Measurements from ENCODE around the gene SPOUT1. TPM values are rescaled to one million over a fixed set of nuclear protein-coding genes. Genes with fewer than 3 reads are reported as not detected.

Gene SPOUT1
- total and polyA plus RNA-seq, 2 of the 13 experiments (the other 11 are each of a cell fraction or from before 2014, with no cell fraction given): 39.0 to 45.8 TPM

GRCh38 chr9:128790536-128790935 is 39.1 kb downstream of the SPOUT1 start:
- 93% methylated on average over 3 of the region's 4 CpGs for WGBS (ENCODE audit: low lambda C conversion rate)
- Histone ChIP-seq H3K9me3 (ENCODE audit: low read length) (no peaks in the 10 kb centered on the region), H3K4me2 (ENCODE audit: low read depth, low read length) (no peak overlapping the region), H3K4me3 (replicated peaks in 1 of 3; ENCODE audit: insufficient read depth in 1 of 3, low read depth in 2 of 3, low read length in 3 of 3) (no peak overlapping the region), H3K79me2 (ENCODE audit: insufficient read depth, low read length) (no peaks in the 10 kb centered on the region), H3K36me3 (replicated peaks in 1 of 2; ENCODE audit: control insufficient read depth in 1 of 2, insufficient read depth in 2 of 2, low read length in 2 of 2) (peaks cover 15 to 29% of the 10 kb centered on the region in 2 experiments), H3K9ac (ENCODE audit: insufficient read depth, low read depth, low read length) (no peak overlapping the region), H3K27ac (ENCODE audit: extremely low read length, insufficient read depth, low read length) (no peak overlapping the region), H3K27me3 (ENCODE audit: control insufficient read depth in 1 of 2, insufficient read depth in 2 of 2, low read length in 2 of 2) (no peaks in the 10 kb centered on the region; a peak in 1 of 5 replicates), H2AFZ (ENCODE audit: low read length) (no peak overlapping the region), H4K20me1 (ENCODE audit: insufficient read depth, low read length) (no peaks in the 10 kb centered on the region), H3K4me1 (ENCODE audit: insufficient read depth, low read length) (peaks cover 23% of the 10 kb centered on the region)
- no TSS peak for BruUV-seq (replicated peaks)
- DNase-seq (ENCODE audit: low spot score) (no peak), ATAC-seq (no peak), FAIRE-seq (no peak)
- TF ChIP-seq ZNF260 (CRISPR knock-in tag; IDR thresholded peaks at IDR 0.05; ENCODE audit: borderline replicate concordance, low read depth): no peak
- TF ChIP-seq ZNF331 (CRISPR knock-in tag; IDR thresholded peaks at IDR 0.05): no peak
- intact Hi-C loops (cut with micrococcal nuclease; ENCODE audit: unreplicated experiment): no loop called here
- CTCF ChIA-PET (ENCODE audit: low intra/inter-chr PET ratio, low total read pairs): no interaction called here
- in situ Hi-C loops (cut with HindIII; ENCODE audit: extremely low pct_ligation_motif_present, low pct_unique_long_range_greater_than_20kb): no loop called here
- POLR2A ChIA-PET: no interaction called here

- BruUV-seq (replicated peaks): no TSS peak
- CTCF ChIA-PET (ENCODE audit: low intra/inter-chr PET ratio, low total read pairs): no interaction called here
- H3K27me3 ChIP-seq (ENCODE audit: control insufficient read depth in 1 of 2, insufficient read depth in 2 of 2, low read length in 2 of 2): no peaks in the 10 kb centered on the region; a peak in 1 of 5 replicates
- POLR2A ChIA-PET: interaction anchor here (0.7 to 1.6 kb wide), 3 partner anchors 16 to 30 kb away, joined by 3 to 6 read pairs (median 4); partner anchors contain the start of genes ENDOG and ZER1
- H3K4me3 ChIP-seq (replicated peaks in 1 of 3; ENCODE audit: insufficient read depth in 1 of 3, low read depth in 2 of 3, low read length in 3 of 3): peak overlapping the region; percentile 78 to 94 (median 78); a peak in 3 of 6 replicates
- H2AFZ ChIP-seq (ENCODE audit: low read length): no peak overlapping the region
- no CpG with 5 or more reads among the region's 1 CpG for WGBS (ENCODE audit: low lambda C conversion rate)
- no peaks in the 10 kb centered on the region for H3K9me3 ChIP-seq (ENCODE audit: low read length)
- no peaks in the 10 kb centered on the region for H3K79me2 ChIP-seq (ENCODE audit: insufficient read depth, low read length)
- FAIRE-seq (no peak), DNase-seq (ENCODE audit: low spot score) (no peak), ATAC-seq (no peak)
- H3K9ac ChIP-seq (ENCODE audit: insufficient read depth, low read depth, low read length): peak overlapping the region; percentile 82
- peak overlapping the region; percentile 52 for H3K27ac ChIP-seq (ENCODE audit: extremely low read length, insufficient read depth, low read length)
- H3K4me2 ChIP-seq (ENCODE audit: low read depth, low read length): peak overlapping the region; percentile 97
- no peaks in the 10 kb centered on the region for H4K20me1 ChIP-seq (ENCODE audit: insufficient read depth, low read length)
- in situ Hi-C loops (cut with HindIII; ENCODE audit: extremely low pct_ligation_motif_present, low pct_unique_long_range_greater_than_20kb) (no loop called here), intact Hi-C loops (cut with micrococcal nuclease; ENCODE audit: unreplicated experiment) (no loop called here)
- peaks cover 13 to 23% of the 10 kb centered on the region in 2 experiments for H3K36me3 ChIP-seq (replicated peaks in 1 of 2; ENCODE audit: control insufficient read depth in 1 of 2, insufficient read depth in 2 of 2, low read length in 2 of 2)
- peaks cover 29% of the 10 kb centered on the region for H3K4me1 ChIP-seq (ENCODE audit: insufficient read depth, low read length)
- TF ChIP-seq ZNF709 (CRISPR knock-in tag; IDR thresholded peaks at IDR 0.05): no peak
- no peak for TF ChIP-seq ZFP36L1 (CRISPR knock-in tag; IDR thresholded peaks at IDR 0.05)
- no peak for TF ChIP-seq USF2 (IDR thresholded peaks at IDR 0.05; ENCODE audit: low read depth, low read length)
- no peak for TF ChIP-seq USF2 (CRISPR knock-in tag; IDR thresholded peaks at IDR 0.05; ENCODE audit: borderline replicate concordance)
- TF ChIP-seq GPBP1L1 (CRISPR knock-in tag; IDR thresholded peaks at IDR 0.05): no peak
- TF ChIP-seq MED13 (CRISPR knock-in tag; IDR thresholded peaks at IDR 0.05): no peak
- TF ChIP-seq REST (IDR thresholded peaks at IDR 0.05; ENCODE audit: borderline replicate concordance in 1 of 2, low read depth in 1 of 2, low read length in 2 of 2): no peak
- TF ChIP-seq ZNF652 (CRISPR knock-in tag; IDR thresholded peaks at IDR 0.05; ENCODE audit: borderline replicate concordance, low read depth): no peak
These were observed 41.1 kb downstream of the SPOUT1 start for GRCh38 chr9:128788445-128788844.
